Panc1 (cell line): ENCODE data around the gene JPT2.

Experiments used
- POLR2AphosphoS5 ChIP-seq: IDR thresholded peaks from 2 replicates; pipeline ENCODE4 v1.6.1; 2012; ENCODE audit warnings: mild to moderate bottlenecking, low read depth, low read length, moderate library complexity
- SIN3A ChIP-seq: IDR thresholded peaks from 2 replicates; pipeline ENCODE4 v1.6.1; 2012; ENCODE audit warnings: low read depth, mild to moderate bottlenecking, low read length, moderate library complexity, borderline replicate concordance; ENCODE audit not compliant: insufficient read depth
- TF ChIP-seq, protein P1 (sequence below): fragments of 450-650 bp; IDR thresholded peaks from 2 replicates; pipeline ENCODE4 v1.5.1; 2017; ENCODE audit warnings: mild to moderate bottlenecking
- TF ChIP-seq, protein P2 (sequence below), 2 experiments: IDR thresholded peaks; 2 replicates each; pipeline ENCODE4 v1.6.1; 2011 to 2012; ENCODE audit warnings: low read depth in 2 of 2, control low read depth in 1 of 2, low read length in 1 of 2, mild to moderate bottlenecking in 1 of 2, moderate library complexity in 1 of 2; ENCODE audit not compliant: insufficient read depth in 1 of 2

DNA sequence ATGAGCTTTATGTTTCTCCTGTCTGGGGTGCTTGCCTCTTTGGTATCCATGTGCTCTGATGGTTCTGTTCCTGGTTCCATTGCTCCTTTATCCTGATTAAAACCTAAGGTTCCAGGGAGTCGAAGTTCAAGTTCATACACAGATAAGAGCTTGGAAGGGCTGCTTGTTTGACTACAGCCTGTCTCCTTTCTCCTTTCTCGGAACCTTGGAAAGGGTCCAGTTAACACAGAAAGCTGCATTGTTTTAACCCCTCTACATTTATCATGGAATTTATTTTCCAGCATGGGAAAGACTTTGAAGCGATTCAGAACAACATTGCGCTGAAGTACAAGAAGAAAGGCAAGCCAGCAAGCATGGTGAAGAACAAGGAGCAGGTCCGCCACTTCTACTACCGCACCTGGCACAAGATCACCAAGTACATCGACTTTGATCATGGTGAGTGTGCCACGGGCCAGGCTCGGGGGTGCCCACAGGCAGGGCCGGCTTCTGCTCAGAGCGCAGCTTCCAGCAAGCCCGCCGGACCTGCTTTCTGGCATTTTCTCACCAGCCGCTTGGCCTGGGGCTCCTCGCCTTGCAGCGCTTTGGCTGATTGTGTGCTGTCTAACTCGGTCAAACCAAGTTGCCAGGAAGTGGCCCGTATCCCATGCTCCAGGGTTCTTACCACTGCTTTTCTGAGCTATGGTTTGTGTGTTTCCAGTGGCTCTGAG is 46.0 kb upstream of the JPT2 start:
- TF ChIP-seq, protein P1, sequence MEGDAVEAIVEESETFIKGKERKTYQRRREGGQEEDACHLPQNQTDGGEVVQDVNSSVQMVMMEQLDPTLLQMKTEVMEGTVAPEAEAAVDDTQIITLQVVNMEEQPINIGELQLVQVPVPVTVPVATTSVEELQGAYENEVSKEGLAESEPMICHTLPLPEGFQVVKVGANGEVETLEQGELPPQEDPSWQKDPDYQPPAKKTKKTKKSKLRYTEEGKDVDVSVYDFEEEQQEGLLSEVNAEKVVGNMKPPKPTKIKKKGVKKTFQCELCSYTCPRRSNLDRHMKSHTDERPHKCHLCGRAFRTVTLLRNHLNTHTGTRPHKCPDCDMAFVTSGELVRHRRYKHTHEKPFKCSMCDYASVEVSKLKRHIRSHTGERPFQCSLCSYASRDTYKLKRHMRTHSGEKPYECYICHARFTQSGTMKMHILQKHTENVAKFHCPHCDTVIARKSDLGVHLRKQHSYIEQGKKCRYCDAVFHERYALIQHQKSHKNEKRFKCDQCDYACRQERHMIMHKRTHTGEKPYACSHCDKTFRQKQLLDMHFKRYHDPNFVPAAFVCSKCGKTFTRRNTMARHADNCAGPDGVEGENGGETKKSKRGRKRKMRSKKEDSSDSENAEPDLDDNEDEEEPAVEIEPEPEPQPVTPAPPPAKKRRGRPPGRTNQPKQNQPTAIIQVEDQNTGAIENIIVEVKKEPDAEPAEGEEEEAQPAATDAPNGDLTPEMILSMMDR: no peak
- TF ChIP-seq, protein P2, sequence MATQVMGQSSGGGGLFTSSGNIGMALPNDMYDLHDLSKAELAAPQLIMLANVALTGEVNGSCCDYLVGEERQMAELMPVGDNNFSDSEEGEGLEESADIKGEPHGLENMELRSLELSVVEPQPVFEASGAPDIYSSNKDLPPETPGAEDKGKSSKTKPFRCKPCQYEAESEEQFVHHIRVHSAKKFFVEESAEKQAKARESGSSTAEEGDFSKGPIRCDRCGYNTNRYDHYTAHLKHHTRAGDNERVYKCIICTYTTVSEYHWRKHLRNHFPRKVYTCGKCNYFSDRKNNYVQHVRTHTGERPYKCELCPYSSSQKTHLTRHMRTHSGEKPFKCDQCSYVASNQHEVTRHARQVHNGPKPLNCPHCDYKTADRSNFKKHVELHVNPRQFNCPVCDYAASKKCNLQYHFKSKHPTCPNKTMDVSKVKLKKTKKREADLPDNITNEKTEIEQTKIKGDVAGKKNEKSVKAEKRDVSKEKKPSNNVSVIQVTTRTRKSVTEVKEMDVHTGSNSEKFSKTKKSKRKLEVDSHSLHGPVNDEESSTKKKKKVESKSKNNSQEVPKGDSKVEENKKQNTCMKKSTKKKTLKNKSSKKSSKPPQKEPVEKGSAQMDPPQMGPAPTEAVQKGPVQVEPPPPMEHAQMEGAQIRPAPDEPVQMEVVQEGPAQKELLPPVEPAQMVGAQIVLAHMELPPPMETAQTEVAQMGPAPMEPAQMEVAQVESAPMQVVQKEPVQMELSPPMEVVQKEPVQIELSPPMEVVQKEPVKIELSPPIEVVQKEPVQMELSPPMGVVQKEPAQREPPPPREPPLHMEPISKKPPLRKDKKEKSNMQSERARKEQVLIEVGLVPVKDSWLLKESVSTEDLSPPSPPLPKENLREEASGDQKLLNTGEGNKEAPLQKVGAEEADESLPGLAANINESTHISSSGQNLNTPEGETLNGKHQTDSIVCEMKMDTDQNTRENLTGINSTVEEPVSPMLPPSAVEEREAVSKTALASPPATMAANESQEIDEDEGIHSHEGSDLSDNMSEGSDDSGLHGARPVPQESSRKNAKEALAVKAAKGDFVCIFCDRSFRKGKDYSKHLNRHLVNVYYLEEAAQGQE (IDR thresholded peaks at IDR 0.05; ENCODE audit: insufficient read depth in 1 of 2, low read depth in 2 of 2, low read length in 1 of 2): no peak
- no peak for TF ChIP-seq POLR2AphosphoS5
- no peak for TF ChIP-seq SIN3A
